Measurements from ENCODE around the gene PDIA2.

DNA sequence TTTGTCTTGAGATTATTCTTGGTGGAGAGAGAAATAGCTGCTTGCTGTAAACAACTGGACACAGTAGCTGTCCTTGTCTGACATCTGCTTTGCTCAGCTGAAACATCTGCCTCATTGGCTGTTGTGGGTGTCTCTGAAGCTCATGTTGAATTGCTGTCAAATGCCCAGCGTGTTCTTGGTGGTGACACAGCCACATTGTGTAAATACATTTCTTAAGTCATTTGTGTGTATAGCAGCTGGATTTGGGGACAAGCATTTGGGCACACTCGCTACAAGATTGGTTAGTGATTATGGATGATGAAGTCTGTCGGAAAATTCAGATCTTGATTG, 43.1 kb upstream of the PDIA2 start:
- TF ChIP-seq SRF (IDR thresholded peaks at IDR 0.05; ENCODE audit: low read depth in 2 of 2, low read length in 2 of 2) = no peak
- TF ChIP-seq SUZ12 (IDR thresholded peaks at IDR 0.05; ENCODE audit: unreplicated experiment) = no peak
- no peak for TF ChIP-seq YY1 (IDR thresholded peaks at IDR 0.05; ENCODE audit: low read depth, low read length)
- TF ChIP-seq, protein P1, sequence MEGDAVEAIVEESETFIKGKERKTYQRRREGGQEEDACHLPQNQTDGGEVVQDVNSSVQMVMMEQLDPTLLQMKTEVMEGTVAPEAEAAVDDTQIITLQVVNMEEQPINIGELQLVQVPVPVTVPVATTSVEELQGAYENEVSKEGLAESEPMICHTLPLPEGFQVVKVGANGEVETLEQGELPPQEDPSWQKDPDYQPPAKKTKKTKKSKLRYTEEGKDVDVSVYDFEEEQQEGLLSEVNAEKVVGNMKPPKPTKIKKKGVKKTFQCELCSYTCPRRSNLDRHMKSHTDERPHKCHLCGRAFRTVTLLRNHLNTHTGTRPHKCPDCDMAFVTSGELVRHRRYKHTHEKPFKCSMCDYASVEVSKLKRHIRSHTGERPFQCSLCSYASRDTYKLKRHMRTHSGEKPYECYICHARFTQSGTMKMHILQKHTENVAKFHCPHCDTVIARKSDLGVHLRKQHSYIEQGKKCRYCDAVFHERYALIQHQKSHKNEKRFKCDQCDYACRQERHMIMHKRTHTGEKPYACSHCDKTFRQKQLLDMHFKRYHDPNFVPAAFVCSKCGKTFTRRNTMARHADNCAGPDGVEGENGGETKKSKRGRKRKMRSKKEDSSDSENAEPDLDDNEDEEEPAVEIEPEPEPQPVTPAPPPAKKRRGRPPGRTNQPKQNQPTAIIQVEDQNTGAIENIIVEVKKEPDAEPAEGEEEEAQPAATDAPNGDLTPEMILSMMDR (IDR thresholded peaks at IDR 0.05 in 2 of 3, conservative IDR thresholded peaks at IDR 0.05 in 1 of 3; ENCODE audit: control insufficient read depth in 2 of 3, extremely low read depth in 1 of 3, insufficient read depth in 1 of 3, low read depth in 3 of 3, low read length in 3 of 3) = no peak
- TF ChIP-seq ZNF274 (IDR thresholded peaks at IDR 0.05; ENCODE audit: insufficient read depth, insufficient read length) = no peak
- TF ChIP-seq FOXK2 (IDR thresholded peaks at IDR 0.05) = no peak
- TF ChIP-seq EZH2 (IDR thresholded peaks at IDR 0.05; ENCODE audit: borderline replicate concordance, control insufficient read depth, low read depth, low read length) = no peak
- no peak for TF ChIP-seq REST (IDR thresholded peaks at IDR 0.05; ENCODE audit: low read depth, low read length)
- no peak for TF ChIP-seq NFYB (IDR thresholded peaks at IDR 0.05; ENCODE audit: insufficient read depth, low read depth, low read length)
